ENCODE data around the gene SOX6. TPM values are rescaled to one million over a fixed set of nuclear protein-coding genes. Genes with fewer than 3 reads are reported as not detected.

The SOX6 gene
- polyA plus RNA-seq, 1 of the 3 experiments (the other 2 are of a cell fraction), result 0.03 TPM

DNA sequence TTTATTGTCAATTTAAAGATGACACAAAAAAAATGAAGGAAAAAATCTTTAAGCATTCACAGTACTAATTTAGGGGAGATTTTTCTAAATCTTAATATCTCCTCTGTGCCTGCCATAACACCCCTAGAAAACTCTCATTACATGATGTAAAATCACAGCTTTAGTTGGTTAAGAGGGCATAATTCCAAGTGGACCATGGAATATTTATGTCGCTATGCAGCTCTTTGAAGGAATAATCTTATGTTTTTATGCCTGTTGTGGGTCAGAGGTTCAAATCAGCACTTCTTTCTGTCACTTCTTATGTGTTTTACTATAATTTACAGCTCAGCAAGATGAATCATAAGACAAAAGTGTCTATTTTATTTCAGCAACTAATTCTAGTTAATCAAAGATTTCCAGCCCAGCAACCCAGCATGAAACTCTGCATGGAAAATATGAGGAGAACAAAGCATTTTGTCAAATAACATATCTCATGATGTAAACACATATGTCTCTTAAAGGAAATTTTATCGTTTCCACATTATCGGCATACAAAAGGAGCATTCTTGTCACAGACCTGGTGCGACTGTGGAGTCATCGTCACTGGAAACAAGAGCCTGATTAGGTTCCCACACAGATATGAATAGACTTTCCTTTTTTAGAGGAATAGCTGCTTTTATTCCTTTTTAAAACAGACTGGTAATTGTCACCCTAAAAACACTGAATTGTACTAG, 274.8 kb downstream of the SOX6 start:
- Histone ChIP-seq H3K4me3 (ENCODE audit: low read depth in 2 of 2, low read length in 1 of 2) (no peak overlapping the region), H3F3A (replicated peaks; ENCODE audit: insufficient read depth) (no peaks in the 10 kb centered on the region), H3K79me2 (ENCODE audit: insufficient read depth) (no peaks in the 10 kb centered on the region), H3K4me1 (ENCODE audit: control insufficient read depth in 1 of 2, insufficient read depth in 2 of 2, low read depth in 1 of 2, low read length in 1 of 2) (peaks cover 0 to 6% of the 10 kb centered on the region in 2 experiments; a peak in 3 of 4 replicates), H3K27me3 (ENCODE audit: insufficient read depth) (no peaks in the 10 kb centered on the region), H3K9me2 (no peaks in the 10 kb centered on the region; the same call in 1 of the 2 replicates), H3K4me2 (no peak overlapping the region), H3K27ac (ENCODE audit: low read depth in 2 of 2, low read length in 1 of 2) (no peak overlapping the region), H3K36me3 (replicated peaks in 1 of 2; ENCODE audit: control insufficient read depth in 1 of 2, insufficient read depth in 2 of 2, low read length in 1 of 2) (no peaks in the 10 kb centered on the region), H3K9me3 (no peaks in the 10 kb centered on the region), H3K9ac (no peak overlapping the region), H4K20me1 (ENCODE audit: insufficient read depth) (no peaks in the 10 kb centered on the region), H2AFZ (ENCODE audit: low read depth) (no peak overlapping the region)
- DNase-seq, result no peak
- CTCF ChIA-PET, result interaction anchor here (1.7 kb wide), 1 partner anchor 21 kb away, joined by 3 read pairs; no protein-coding TSS in a partner anchor
- POLR2A ChIA-PET, result no interaction called here
- TF ChIP-seq EP300 (IDR thresholded peaks at IDR 0.05; ENCODE audit: borderline replicate concordance in 1 of 2, low read depth in 1 of 2, low read length in 1 of 2) (no peak), JUND (IDR thresholded peaks at IDR 0.05) (no peak), FOSL2 (IDR thresholded peaks at IDR 0.05; ENCODE audit: borderline replicate concordance, low read depth) (no peak), EZH2phosphoT487 (IDR thresholded peaks at IDR 0.05; ENCODE audit: borderline replicate concordance, low read depth) (no peak), REST (IDR thresholded peaks at IDR 0.05; ENCODE audit: low read depth, low read length) (no peak), TAF1 (IDR thresholded peaks at IDR 0.05; ENCODE audit: borderline replicate concordance, low read depth, low read length) (no peak)
- TF ChIP-seq, protein P1, sequence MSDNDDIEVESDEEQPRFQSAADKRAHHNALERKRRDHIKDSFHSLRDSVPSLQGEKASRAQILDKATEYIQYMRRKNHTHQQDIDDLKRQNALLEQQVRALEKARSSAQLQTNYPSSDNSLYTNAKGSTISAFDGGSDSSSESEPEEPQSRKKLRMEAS (IDR thresholded peaks at IDR 0.05; ENCODE audit: low read depth), result no peak
- 73% methylated on average over 5 of the region's 5 CpGs for WGBS (ENCODE audit: low lambda C conversion rate)

DNA sequence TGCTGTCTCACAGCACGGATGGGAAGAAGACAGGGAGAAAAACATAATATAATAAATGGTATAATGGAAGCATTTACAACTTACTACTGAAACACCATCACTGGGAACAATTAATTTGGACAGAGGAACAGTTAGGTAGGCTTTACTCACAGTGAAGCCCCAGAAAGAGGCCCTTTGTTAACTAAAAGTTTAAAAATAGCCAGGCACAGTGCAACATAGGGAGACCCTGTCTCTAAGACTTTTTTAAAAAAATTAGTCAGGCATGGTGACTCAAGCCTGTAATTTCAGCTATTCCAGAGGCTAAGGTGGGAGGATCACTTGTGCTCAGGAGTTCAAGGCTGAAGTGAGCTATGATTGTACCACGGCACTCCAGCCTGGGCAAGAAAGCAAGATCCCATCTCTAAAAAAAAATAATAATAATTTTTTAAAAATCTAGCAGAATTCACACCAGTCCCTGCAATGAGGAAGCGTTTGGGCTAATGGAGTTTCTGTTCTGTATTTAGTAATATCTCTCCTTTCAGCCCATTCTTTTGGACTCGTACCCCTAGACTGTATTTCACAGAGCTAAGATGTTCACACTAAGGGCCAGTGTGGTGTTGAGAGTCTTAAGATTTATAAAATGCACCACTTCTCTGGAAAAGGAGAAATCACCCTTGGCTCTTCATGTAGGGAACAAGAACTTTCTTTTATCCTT, 275.5 kb downstream of the SOX6 start:
- TF ChIP-seq RAD21 (IDR thresholded peaks at IDR 0.05; ENCODE audit: low read length), result no peak
- TF ChIP-seq IRF3 (IDR thresholded peaks at IDR 0.05; ENCODE audit: low read depth, low read length), result no peak
- TF ChIP-seq SMC3 (IDR thresholded peaks at IDR 0.05; ENCODE audit: low read depth, low read length), result no peak
- TF ChIP-seq MXI1 (IDR thresholded peaks at IDR 0.05; ENCODE audit: low read depth, low read length), result no peak
- TF ChIP-seq USF1 (IDR thresholded peaks at IDR 0.05; ENCODE audit: borderline replicate concordance, low read depth), result no peak
- TF ChIP-seq POLR2AphosphoS5 (IDR thresholded peaks at IDR 0.05; ENCODE audit: low read depth, low read length), result no peak
- TF ChIP-seq FOXM1 (IDR thresholded peaks at IDR 0.05; ENCODE audit: low read depth), result no peak
- TF ChIP-seq YY1 (IDR thresholded peaks at IDR 0.05; ENCODE audit: low read depth), result no peak
- TF ChIP-seq JUND (IDR thresholded peaks at IDR 0.05), result no peak
- TF ChIP-seq FOXJ3 (CRISPR knock-in tag; IDR thresholded peaks at IDR 0.05), result no peak
- no peak for TF ChIP-seq MEF2A (IDR thresholded peaks at IDR 0.05; ENCODE audit: borderline replicate concordance, low read depth)
- no peak for TF ChIP-seq CHD2 (IDR thresholded peaks at IDR 0.05; ENCODE audit: low read length, partially characterized antibody)
- TF ChIP-seq TEAD4 (IDR thresholded peaks at IDR 0.05; ENCODE audit: borderline replicate concordance, insufficient read depth), result no peak
- no peak overlapping the region for H3K9ac ChIP-seq
- ChIA-PET CTCF (interaction anchor here (0.8 kb wide), 1 partner anchor 322 kb away, joined by 3 read pairs; no protein-coding TSS in a partner anchor), POLR2A (no interaction called here)
- peaks cover 0 to 3% of the 10 kb centered on the region in 2 experiments; a peak in 3 of 4 replicates for H3K4me1 ChIP-seq (ENCODE audit: control insufficient read depth in 1 of 2, insufficient read depth in 2 of 2, low read depth in 1 of 2, low read length in 1 of 2)
- 42% methylated on average over 4 of the region's 4 CpGs for WGBS (ENCODE audit: low lambda C conversion rate)
- no peaks in the 10 kb centered on the region for H3K36me3 ChIP-seq (replicated peaks in 1 of 2; ENCODE audit: control insufficient read depth in 1 of 2, insufficient read depth in 2 of 2, low read length in 1 of 2)
- no peak overlapping the region for H2AFZ ChIP-seq (ENCODE audit: low read depth)
- H3K27ac ChIP-seq (ENCODE audit: low read depth in 2 of 2, low read length in 1 of 2), result no peak overlapping the region
- H3K79me2 ChIP-seq (ENCODE audit: insufficient read depth), result no peaks in the 10 kb centered on the region
- H4K20me1 ChIP-seq (ENCODE audit: insufficient read depth), result no peaks in the 10 kb centered on the region
- no peak overlapping the region for H3K4me3 ChIP-seq (ENCODE audit: low read depth in 2 of 2, low read length in 1 of 2)
- H3K9me3 ChIP-seq, result no peaks in the 10 kb centered on the region
- no peaks in the 10 kb centered on the region for H3K27me3 ChIP-seq (ENCODE audit: insufficient read depth)
- no peak overlapping the region for H3K4me2 ChIP-seq
- no peaks in the 10 kb centered on the region for H3F3A ChIP-seq (replicated peaks; ENCODE audit: insufficient read depth)
- no peaks in the 10 kb centered on the region; the same call in 1 of the 2 replicates for H3K9me2 ChIP-seq
- DNase-seq, result no peak

All from SK-N-SH (cell line).